Measurements from ENCODE around the gene ZNF235.
"Not testable (repeated sequence)": the region's sequence is repeated elsewhere in the genome, so short reads cannot be mapped to it uniquely, and the experiment has no call there.

ZNF235 gene

DNA sequence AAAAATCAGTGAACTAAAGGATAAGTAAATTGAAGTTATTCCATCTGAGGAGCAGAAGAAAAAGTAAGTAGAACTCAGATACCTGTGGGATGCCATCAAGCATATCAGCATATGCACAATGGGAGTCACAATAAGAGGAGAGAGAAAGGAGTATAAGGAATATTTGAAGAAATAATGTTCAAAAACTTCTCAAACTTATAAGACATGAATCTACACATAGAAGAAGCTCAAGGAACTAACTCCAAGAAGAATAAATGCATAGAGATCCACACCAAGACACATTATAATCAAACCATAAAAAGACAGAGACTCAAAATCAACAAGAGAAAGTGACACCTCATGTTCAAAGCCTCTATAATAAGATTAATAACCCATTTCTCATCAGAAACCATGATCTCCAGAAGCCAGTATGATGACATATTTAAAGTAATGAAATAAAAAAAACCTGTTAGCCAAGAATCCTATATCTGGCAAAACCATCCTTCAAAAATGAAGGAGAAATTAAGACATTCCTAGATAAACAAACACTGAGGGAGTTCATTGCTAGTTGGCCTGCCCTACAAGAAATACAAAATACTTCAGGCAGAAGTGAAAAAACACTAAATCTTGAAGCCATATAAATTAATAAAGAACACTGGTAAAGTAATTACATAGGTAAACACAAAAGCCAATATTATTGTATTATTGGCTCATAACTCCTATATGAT, 49.0 kb downstream of the ZNF235 start:
- no peak for DNase-seq

DNA sequence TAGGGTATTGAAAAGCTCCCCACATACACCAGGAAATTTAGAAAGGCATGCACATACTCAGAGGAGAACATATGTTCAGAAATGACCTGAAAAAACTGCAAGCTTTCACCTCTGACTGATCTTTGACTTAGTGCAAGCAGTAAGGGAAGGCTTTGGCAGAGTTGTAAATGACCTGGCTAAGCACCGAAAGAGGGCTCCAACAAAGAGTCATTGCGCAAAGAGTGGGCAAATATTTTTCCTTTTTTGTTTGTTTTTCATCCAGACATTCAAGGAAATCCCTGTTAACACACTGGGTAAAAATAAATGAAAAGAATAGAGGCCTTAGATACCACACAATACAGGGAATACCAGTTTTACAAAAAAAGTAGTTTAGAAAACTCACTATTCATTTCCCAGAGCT, 50.3 kb downstream of the ZNF235 start:
- DNase-seq, result no peak

DNA sequence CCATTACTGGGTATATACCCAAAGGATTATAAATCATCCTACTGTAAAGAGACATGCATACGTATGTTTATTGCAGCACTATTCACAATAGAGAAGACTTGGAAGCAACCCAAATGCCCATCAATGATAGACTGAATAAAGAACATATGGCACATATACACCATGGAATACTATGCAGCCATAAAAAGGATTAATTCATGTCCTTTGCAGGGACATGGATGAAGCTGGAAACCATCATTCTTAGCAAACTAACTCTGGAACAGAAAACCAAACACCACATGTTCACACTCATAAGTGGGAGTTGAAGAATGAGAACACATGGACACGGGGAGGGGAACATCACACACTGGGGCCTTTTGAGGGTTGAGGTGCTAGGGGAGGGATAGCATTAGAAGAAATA, 51.4 kb downstream of the ZNF235 start:
- not testable (repeated sequence) for DNase-seq

DNA sequence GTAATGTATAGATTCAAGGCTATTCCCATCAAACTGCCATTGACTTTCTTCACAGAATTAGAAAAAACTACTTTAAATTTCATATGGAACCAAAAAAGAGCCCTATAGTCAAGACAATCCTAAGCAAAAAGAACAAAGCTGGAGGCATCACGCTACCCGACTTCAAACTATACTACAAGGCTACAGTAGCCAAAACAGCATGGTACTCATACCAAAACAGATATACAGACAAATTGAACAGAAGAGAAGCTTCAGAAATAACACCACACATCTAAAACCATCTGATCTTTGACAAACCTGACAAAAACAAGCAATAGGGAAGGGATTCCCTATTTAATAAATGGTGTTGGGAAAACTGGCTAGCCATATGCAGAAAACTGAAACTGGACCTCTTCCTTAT, 52.5 kb downstream of the ZNF235 start:
- DNase-seq, result not testable (repeated sequence)

DNA sequence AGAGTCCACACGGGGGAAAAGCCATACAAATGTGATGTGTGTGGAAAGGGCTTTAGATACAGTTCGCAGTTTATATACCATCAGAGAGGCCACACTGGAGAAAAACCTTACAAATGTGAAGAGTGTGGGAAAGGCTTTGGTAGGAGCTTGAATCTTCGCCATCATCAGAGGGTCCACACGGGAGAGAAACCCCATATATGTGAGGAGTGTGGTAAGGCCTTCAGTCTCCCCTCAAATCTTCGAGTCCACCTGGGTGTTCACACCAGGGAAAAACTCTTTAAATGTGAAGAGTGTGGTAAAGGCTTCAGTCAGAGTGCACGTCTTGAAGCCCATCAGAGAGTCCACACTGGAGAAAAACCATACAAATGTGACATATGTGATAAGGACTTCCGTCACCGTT, 68.4 kb downstream of the ZNF235 start:
- no peak for DNase-seq

All from CD4-positive, alpha-beta T cell treated with Interferon gamma for 1 hour (primary cell).